ENCODE results near the gene CD163L1.

CD163L1 gene

DNA sequence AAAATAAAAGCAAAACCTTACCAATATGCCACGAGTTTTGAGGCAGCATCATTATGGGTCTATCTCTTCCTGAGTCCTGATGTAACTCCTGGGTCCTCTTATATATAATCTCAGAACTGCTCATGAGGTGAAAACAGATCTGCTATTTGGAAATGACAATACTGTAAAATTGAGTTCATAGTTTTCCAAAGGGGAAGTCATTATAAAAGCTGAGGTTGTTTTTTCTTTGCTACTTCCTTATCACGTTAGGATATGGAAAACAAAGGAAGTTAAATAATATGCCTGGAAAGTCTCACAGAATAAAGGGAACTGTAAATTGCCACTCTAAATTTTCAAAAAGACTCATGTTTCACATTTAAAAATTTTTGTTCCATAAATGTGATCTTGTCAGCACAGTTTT is at the start of gene CD163L1:
TSS of gene CD163L1 (minus strand) at position 78 of the 400 bp plus-strand sequence. CDS start at position 52, 26 bp downstream.
- H3K79me2 ChIP-seq (ENCODE audit: low read length), result no peaks in the 10 kb centered on the region
- 0 out of 2 replicates have a peak, but pooled peaks cover 4% of the 10 kb centered on the region for H3K27me3 ChIP-seq (ENCODE audit: low read depth, low read length)
- no peak within 1 kb of the TSS for H3K4me2 ChIP-seq (ENCODE audit: low read length)
- H3K4me1 ChIP-seq (ENCODE audit: low read length), result no peaks in the 10 kb centered on the region
- H3K27ac ChIP-seq (ENCODE audit: low read length), result no peak within 1 kb of the TSS
- H3K36me3 ChIP-seq (replicated peaks; ENCODE audit: low read depth, low read length), result no peaks in the 10 kb centered on the region
- H3K9me3 ChIP-seq (ENCODE audit: insufficient read depth, low read length), result no peaks in the 10 kb centered on the region
- no peak within 1 kb of the TSS for H2AFZ ChIP-seq (ENCODE audit: low read depth, low read length)
- H3K9ac ChIP-seq (ENCODE audit: low read length), result no peak within 1 kb of the TSS
- no peak within 1 kb of the TSS for H3K4me3 ChIP-seq (ENCODE audit: low read length)
- TF ChIP-seq EZH2phosphoT487 (IDR thresholded peaks at IDR 0.05; ENCODE audit: low read depth), result no peak
- TF ChIP-seq, protein P1, sequence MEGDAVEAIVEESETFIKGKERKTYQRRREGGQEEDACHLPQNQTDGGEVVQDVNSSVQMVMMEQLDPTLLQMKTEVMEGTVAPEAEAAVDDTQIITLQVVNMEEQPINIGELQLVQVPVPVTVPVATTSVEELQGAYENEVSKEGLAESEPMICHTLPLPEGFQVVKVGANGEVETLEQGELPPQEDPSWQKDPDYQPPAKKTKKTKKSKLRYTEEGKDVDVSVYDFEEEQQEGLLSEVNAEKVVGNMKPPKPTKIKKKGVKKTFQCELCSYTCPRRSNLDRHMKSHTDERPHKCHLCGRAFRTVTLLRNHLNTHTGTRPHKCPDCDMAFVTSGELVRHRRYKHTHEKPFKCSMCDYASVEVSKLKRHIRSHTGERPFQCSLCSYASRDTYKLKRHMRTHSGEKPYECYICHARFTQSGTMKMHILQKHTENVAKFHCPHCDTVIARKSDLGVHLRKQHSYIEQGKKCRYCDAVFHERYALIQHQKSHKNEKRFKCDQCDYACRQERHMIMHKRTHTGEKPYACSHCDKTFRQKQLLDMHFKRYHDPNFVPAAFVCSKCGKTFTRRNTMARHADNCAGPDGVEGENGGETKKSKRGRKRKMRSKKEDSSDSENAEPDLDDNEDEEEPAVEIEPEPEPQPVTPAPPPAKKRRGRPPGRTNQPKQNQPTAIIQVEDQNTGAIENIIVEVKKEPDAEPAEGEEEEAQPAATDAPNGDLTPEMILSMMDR (IDR thresholded peaks at IDR 0.05; ENCODE audit: low read depth, low read length), result no peak
- H4K20me1 ChIP-seq (ENCODE audit: insufficient read depth, low read length), result no peaks in the 10 kb centered on the region

DNA sequence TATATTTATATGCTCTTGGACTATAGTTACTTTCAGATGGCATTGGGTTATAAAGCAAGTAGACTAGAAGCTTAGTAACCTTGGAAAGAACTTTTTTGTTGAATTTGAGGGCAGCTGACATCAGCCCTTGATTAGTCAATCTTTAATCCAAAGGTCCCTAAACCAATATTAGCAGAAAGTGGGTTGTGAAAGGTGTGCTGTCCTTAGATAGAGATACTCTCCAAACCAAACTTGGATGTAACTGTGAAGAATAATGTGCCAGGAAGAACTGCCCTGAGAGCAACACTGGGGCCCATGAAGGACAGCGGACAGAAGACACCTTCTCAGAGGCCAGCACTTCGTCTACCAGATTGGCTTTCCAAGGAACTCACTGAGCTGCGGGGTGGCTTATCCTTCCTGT is 49.1 kb upstream of the CD163L1 start:
- Histone ChIP-seq H3K9ac (ENCODE audit: low read length) (no peak overlapping the region), H3K4me1 (ENCODE audit: low read length) (no peaks in the 10 kb centered on the region), H3K9me3 (ENCODE audit: insufficient read depth, low read length) (no peaks in the 10 kb centered on the region), H2AFZ (ENCODE audit: low read depth, low read length) (no peak overlapping the region), H3K36me3 (replicated peaks; ENCODE audit: low read depth, low read length) (no peaks in the 10 kb centered on the region), H3K79me2 (ENCODE audit: low read length) (no peaks in the 10 kb centered on the region), H3K4me2 (ENCODE audit: low read length) (no peak overlapping the region), H3K27me3 (ENCODE audit: low read depth, low read length) (peaks cover 16% of the 10 kb centered on the region), H4K20me1 (ENCODE audit: insufficient read depth, low read length) (no peaks in the 10 kb centered on the region), H3K27ac (ENCODE audit: low read length) (no peak overlapping the region), H3K4me3 (ENCODE audit: low read length) (no peak overlapping the region)
- TF ChIP-seq, protein P1 (IDR thresholded peaks at IDR 0.05; ENCODE audit: low read depth, low read length), result no peak
- no peak for TF ChIP-seq EZH2phosphoT487 (IDR thresholded peaks at IDR 0.05; ENCODE audit: low read depth)

DNA sequence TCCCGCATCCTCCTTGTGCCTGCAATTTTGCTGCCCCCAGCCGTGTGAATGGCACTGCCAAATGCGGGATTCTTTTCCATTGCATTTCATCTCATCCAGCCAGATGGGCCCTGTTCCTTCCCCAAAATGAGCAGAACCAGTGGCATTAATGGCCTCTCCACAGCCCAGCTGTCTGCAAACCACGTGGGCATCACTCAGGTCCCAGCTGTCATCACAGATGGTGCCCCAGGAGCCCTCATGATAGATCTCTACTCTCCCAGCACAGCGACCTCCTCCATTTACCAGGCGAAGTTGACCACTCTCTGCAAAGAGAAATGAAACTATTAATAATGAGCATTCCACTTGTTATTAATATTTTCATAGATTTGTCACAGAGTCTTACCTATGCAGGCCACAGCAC is 42.6 kb upstream of the CD163L1 start:
- peaks cover 5% of the 10 kb centered on the region; the same call in 1 of the 2 replicates for H3K27me3 ChIP-seq (ENCODE audit: low read depth, low read length)
- H3K27ac ChIP-seq (ENCODE audit: low read length), result no peak overlapping the region
- peaks cover 4% of the 10 kb centered on the region; the same call in 1 of the 2 replicates for H3K4me1 ChIP-seq (ENCODE audit: low read length)
- H3K4me2 ChIP-seq (ENCODE audit: low read length), result no peak overlapping the region
- H4K20me1 ChIP-seq (ENCODE audit: insufficient read depth, low read length), result no peaks in the 10 kb centered on the region
- TF ChIP-seq, protein P1 (IDR thresholded peaks at IDR 0.05; ENCODE audit: low read depth, low read length), result no peak
- no peak for TF ChIP-seq EZH2phosphoT487 (IDR thresholded peaks at IDR 0.05; ENCODE audit: low read depth)
- H3K9ac ChIP-seq (ENCODE audit: low read length), result no peak overlapping the region
- no peak overlapping the region for H2AFZ ChIP-seq (ENCODE audit: low read depth, low read length)
- no peaks in the 10 kb centered on the region for H3K36me3 ChIP-seq (replicated peaks; ENCODE audit: low read depth, low read length)
- H3K9me3 ChIP-seq (ENCODE audit: insufficient read depth, low read length), result no peaks in the 10 kb centered on the region
- H3K4me3 ChIP-seq (ENCODE audit: low read length), result no peak overlapping the region
- no peaks in the 10 kb centered on the region for H3K79me2 ChIP-seq (ENCODE audit: low read length)

DNA sequence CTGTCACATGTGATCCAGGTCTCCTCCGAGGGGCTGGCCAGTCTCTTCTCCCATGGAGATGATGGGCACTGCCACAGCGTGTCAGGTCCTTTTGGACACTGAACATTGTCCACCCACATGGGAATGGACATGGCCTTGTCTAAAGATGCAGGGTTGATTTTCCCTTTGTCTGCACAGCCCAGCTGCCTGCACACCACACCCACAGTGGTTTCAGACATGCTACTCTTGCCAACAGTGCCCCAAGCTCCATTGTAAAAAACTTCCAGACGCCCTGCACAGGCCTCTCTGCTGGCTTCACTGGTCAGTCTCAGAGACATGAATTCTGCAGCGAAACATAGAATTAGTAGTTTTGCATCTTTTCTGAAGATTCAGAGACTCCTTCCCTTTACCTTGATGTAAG is 41.1 kb upstream of the CD163L1 start:
- Histone ChIP-seq H3K79me2 (ENCODE audit: low read length) (no peaks in the 10 kb centered on the region), H4K20me1 (ENCODE audit: insufficient read depth, low read length) (no peaks in the 10 kb centered on the region), H3K4me1 (ENCODE audit: low read length) (peaks cover 4% of the 10 kb centered on the region; the same call in 1 of the 2 replicates)

More for the DNA sequence above, 41.1 kb upstream of the CD163L1 start:
- Histone ChIP-seq H3K4me3 (ENCODE audit: low read length) (no peak overlapping the region), H3K9me3 (ENCODE audit: insufficient read depth, low read length) (no peaks in the 10 kb centered on the region), H3K4me2 (ENCODE audit: low read length) (no peak overlapping the region), H3K27me3 (ENCODE audit: low read depth, low read length) (no peaks in the 10 kb centered on the region), H3K9ac (ENCODE audit: low read length) (no peak overlapping the region), H3K27ac (ENCODE audit: low read length) (no peak overlapping the region), H2AFZ (ENCODE audit: low read depth, low read length) (no peak overlapping the region), H3K36me3 (replicated peaks; ENCODE audit: low read depth, low read length) (no peaks in the 10 kb centered on the region)
- no peak for TF ChIP-seq EZH2phosphoT487 (IDR thresholded peaks at IDR 0.05; ENCODE audit: low read depth)
- TF ChIP-seq, protein P1 (IDR thresholded peaks at IDR 0.05; ENCODE audit: low read depth, low read length), result no peak

All from OCI-LY3 (cell line).